Activated CD4-positive, alpha-beta T cell treated with anti-CD3 and anti-CD28 coated beads for 1 hour (primary cell): ENCODE results near the gene PKD1L1.

ENCODE experiments used
- DNase-seq: peaks from one replicate; pipeline ENCODE4 v3.0.0-alpha.2; 2020

The PKD1L1 gene

DNA sequence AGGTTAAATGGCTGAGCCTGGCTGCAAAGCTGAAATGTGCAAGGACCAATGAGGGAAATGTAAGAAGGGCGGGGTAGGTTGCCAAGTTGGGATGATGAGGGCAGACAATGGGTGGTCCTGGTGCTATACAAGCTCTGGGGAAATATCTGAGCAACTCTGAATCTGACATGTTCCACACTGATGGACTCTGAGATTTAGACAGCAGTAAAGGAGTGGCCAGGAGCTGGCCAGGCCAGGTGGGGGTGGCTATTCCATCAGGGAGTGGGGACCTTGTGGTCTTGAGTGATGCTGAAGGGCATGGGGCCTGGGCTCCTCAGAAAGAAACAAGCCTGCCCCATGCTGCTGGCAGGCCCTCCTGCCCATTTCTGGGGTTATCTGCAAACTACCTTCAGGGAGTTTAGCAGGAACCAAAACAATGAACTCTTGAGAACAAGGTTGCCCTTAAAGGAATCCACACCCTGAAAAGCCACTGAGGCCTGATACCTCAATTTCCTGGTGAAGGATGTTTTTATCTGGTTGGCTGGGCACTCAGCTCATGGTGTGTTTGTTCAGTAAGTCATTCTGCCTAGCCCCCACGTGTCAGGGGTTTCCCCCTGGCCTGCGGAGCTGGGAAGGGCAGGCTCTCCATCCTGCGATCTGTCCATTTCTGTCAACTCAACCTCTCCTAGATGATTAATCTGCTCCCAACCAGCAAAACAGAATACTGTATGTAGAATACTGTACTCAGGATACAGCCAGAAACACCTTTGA lies 223.1 kb downstream of the PKD1L1 start:
- DNase-seq = no peak
